Pancreas (tissue), 10 donors: ENCODE measurements around the gene PCBP4. TPM values are rescaled to one million over a fixed set of nuclear protein-coding genes. Genes with fewer than 3 reads are reported as not detected.
A peak's percentile ranks its signal among the peaks of the same experiment; 100 is the strongest.

Experiments
- ATAC-seq, 4 donors: fragments of 200-7000 bp; cut with Tn5 transposase; one replicate each; pipeline versions ENCODE4 v1.8.0 to v1.9.1; 2020; ENCODE audit warnings: mild to moderate bottlenecking in 4 of 4, moderate library complexity in 4 of 4
- DNase-seq, 6 donors: peaks; one replicate each; pipeline ENCODE4 v3.0.0-alpha.2; 2020
- FAIRE-seq: peaks from 2 replicates; lab custom pipeline; 2012; peaks lifted over from hg19 to GRCh38; lab: Jason Lieb, UNC
- H3K27ac ChIP-seq, 4 donors: fragments of 200-600 bp; sonication (generic); 1 replicate in 3 of 4; 2 replicates in 1 of 4; pipeline versions ENCODE4 v1.5.0 to v1.8.0; 2020
- H3K27me3 ChIP-seq, 4 donors: fragments of 200-600 bp; one replicate each; pipeline ENCODE4 v1.8.0; 2021
- H3K36me3 ChIP-seq, 3 donors: fragments of 200-600 bp; sonication (generic) in 1 of 3; one replicate each; pipeline versions ENCODE4 v1.5.0 to v1.8.0; 2020 to 2021
- H3K4me1 ChIP-seq, 3 donors: fragments of 200-600 bp; one replicate each; pipeline ENCODE4 v1.8.0; 2021
- H3K4me3 ChIP-seq, 4 donors: fragments of 200-600 bp; sonication (generic) in 2 of 4; one replicate each; pipeline versions ENCODE4 v1.5.0 to v1.8.0; 2020 to 2021
- H3K9me3 ChIP-seq, 4 donors: fragments of 200-600 bp; one replicate each; pipeline ENCODE4 v1.8.0; 2021
- CTCF ChIP-seq, 4 donors: fragments of 200-600 bp; sonication (generic) in 3 of 4; IDR thresholded peaks; one replicate each; pipeline versions ENCODE4 v1.5.0 to v1.8.0; 2021; ENCODE audit warnings: antibody characterized with exemption in 4 of 4
- WGBS, 2 donors: extraction: QIAGEN DNeasy Blood & Tissue Kit; methylation state at CpG; one replicate each; pipeline ENCODE4 v1.1.7; 2013; 5-methylcytosine and 5-hydroxymethylcytosine counted together
- intact Hi-C, 3 donors: fragments of 100-400 bp; cut with DNase I; formaldehyde crosslinking; loops; one replicate each; pipeline versions ENCODE4 v1.11.1 to v1.14.2; 2022
- polyA plus RNA-seq, 2 donors: library from polyadenylated mRNA; stranded (reverse); fragments of 200-250 nt; gene quantifications; one replicate each; pipeline ENCODE4 v1.2.3, GENCODE V29; 2013
- total RNA-seq, 6 donors: library from RNA; stranded (reverse); fragmentation: NEBNext Ultra II Directional in 4 of 6; extraction: Animal tissue kit (Norgen Biotek cat#: 25700) in 4 of 6; gene quantifications; one replicate each; pipeline versions ENCODE4 v1.2.1 to v1.2.4, GENCODE V29; 2021 to 2023
- donor health status: healthy with polysubstance abuse.
- donor health status: DM: no; HTN: no; CAD: no; lungs with moderate emphysema.
- donor health status: DM: no; HTN: no; CAD: no.
- donor health status: control.
- donor health status: control.
- donor health status: Bipolar disorder and iron deficiency.
- donor health status: DM: yes; HTN: yes; CAD: no.
- donor health status: DM: no; HTN: no; CAD: no.
- donor health status: DM: no; HTN: no; CAD: no.
- donor health status: DM: yes; HTN: yes; CAD: no.

The PCBP4 gene
- total and polyA plus RNA-seq, 8 donors, result 10.7 to 55.2 (median 17.4) TPM

DNA sequence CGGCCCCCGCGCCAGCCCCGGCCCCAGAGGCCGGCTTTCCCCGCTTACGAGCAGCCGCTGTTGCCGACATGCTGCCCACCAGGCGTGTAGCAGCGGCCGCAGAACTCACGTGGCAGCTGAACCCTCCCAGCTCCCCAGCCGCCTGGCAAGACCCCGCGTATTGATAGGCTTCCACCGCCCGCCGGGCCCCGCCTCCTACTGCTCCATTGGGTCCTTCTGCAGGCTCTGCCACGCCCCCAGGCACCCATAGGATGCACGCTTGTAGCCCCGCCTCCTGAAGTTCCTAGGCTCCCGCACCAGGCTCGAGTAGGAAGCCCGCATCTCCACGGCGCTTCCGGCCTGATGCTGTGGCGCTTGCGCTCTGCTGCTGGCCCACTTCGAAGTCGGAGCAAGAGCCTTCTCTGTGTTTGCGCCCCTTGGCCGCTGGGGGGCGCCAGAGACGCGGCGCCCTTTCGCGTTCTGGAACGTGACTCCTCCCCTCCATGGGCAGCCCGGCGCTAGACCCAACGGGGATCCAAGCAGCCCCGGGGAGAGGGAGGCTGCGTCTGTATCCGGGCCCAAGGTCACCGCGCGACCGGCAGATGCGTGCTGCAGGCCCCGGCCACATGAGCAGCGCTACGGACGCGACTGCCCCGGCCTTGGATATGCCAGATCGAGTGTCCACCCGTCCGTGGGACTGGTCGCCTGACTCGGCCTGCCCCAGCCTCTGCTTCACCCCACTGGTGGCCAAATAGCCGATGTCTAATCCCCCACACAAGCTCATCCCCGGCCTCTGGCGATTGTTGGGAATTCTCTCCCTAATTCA is 25.3 kb downstream of the PCBP4 start, which contains the start of the genes PARP3 and RRP9:
TSS of gene PARP3 (plus strand) at position 566 of the 805 bp plus-strand sequence. CDS start 993 bp downstream, outside the sequence.
TSS of gene RRP9 (minus strand) at position 107 of the 805 bp plus-strand sequence. CDS start at position 70, 37 bp downstream.
- peak; percentile 98 for FAIRE-seq
- intact Hi-C loops, result loop anchor here in 1 of 3 donors (10.0 kb wide), 1 partner anchor 183 kb away; no protein-coding TSS in a partner anchor

DNA sequence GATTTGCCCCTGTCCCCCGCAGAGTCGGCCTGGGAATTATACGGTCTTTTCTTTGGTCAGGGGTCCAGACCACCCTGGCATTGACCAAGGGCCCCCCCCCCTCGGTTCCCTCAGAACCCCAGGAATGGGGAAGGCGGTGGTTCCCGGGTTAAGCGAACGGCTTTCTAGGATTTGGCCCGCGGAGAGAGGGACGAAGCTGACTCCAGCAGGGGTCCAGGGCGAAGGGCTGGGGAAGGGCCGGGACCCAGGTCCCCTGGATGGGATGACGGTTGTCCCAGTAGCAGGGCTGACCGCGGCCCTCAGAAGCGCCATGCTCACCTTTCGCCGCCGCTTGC is 25.8 kb downstream of the PCBP4 start:
- intact Hi-C loops, result loop anchor here in 1 of 3 donors (10.0 kb wide), 1 partner anchor 183 kb away; no protein-coding TSS in a partner anchor
- no peak for TF ChIP-seq CTCF (IDR thresholded peaks at IDR 0.05)
- no peak for FAIRE-seq
- peaks cover 0 to 8% (median 5%) of the 10 kb centered on the region in 3 donors for H3K36me3 ChIP-seq
- H3K4me3 ChIP-seq, result peak overlapping the region; percentile 52 to 94 (median 64)
- ATAC-seq, result no peak
- H3K27me3 ChIP-seq, result no peaks in the 10 kb centered on the region
- no peaks in the 10 kb centered on the region for H3K9me3 ChIP-seq
- H3K4me1 ChIP-seq, result peaks cover 0 to 18% (median 5%) of the 10 kb centered on the region in 3 donors
- H3K27ac ChIP-seq, result peak overlapping the region in 1 of 4 donors; percentile 27
- 0 to 1% methylated on average over 16 to 20 of the region's 20 CpGs for WGBS, 2 donors
- no peak for DNase-seq

More for the DNA sequence above, 25.3 kb downstream of the PCBP4 start, which contains the start of the genes PARP3 and RRP9:
- Histone ChIP-seq H3K27me3 (no peaks in the 10 kb centered on the region), H3K36me3 (peaks cover 0 to 4% (median 3%) of the 10 kb centered on the region in 3 donors), H3K27ac (peak within 1 kb of the TSS; percentile 40 to 83 (median 71)), H3K4me3 (peak within 1 kb of the TSS; percentile 52 to 94 (median 64)), H3K9me3 (no peaks in the 10 kb centered on the region), H3K4me1 (peaks cover 0 to 18% (median 5%) of the 10 kb centered on the region in 3 donors)
- 1% methylated on average over 67 of the region's 67 CpGs for WGBS, 2 donors
- peak; percentile 100 for TF ChIP-seq CTCF (IDR thresholded peaks at IDR 0.05)
- ATAC-seq (peak; percentile 95 to 97 (median 96)), DNase-seq (peak; percentile 96 to 100 (median 100))

DNA sequence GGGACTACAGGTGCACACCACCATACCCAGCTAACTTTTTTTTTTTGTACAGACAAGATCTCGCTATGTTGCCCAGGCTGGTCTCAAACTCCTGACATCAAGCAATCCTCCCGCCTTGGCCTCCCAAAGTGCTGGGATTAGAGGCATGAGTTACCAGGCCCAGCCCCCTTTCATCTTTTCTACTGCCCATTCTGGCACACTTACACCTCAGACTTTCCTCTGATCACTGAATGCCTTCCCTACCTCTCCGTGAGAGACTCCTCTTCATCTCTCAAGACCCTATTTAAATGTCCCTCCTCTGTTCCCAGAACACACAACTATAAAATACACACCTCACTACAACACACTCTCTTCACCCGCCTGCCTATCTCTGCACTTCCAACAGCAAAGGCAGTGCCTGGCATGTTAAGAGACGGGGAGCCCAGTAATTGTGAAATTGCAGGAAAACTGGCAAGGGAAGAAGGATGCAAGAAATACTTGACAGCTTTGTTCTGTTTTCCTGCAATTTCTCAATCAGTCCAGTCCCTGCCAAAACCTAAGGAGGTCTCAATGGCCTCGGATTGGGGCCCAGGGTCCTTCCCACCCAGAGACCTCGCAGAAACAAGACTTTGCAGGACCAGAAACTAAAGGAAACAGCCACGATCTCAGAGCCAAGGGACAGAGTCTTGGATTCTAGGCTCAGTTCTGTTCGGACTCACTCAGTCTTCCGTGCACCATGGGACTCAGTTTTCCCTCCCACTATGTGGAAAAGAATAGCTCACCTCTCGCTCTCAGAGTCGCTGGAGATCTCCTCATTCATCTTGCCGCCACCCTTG is 26.4 kb downstream of the PCBP4 start:
- H3K27me3 ChIP-seq, result no peaks in the 10 kb centered on the region
- FAIRE-seq (no peak), DNase-seq (no peak), ATAC-seq (no peak)
- 33 to 34% methylated on average over 13 of the region's 13 CpGs for WGBS, 2 donors
- intact Hi-C loops, result loop anchor here in 1 of 3 donors (10.0 kb wide), 1 partner anchor 184 kb away; no protein-coding TSS in a partner anchor
- peaks cover 0 to 14% (median 5%) of the 10 kb centered on the region in 3 donors for H3K36me3 ChIP-seq
- H3K4me3 ChIP-seq, result peak overlapping the region; percentile 52 to 94 (median 64)
- H3K9me3 ChIP-seq, result no peaks in the 10 kb centered on the region
- peaks cover 0 to 18% (median 5%) of the 10 kb centered on the region in 3 donors for H3K4me1 ChIP-seq
- TF ChIP-seq CTCF (IDR thresholded peaks at IDR 0.05), result no peak
- no peak overlapping the region for H3K27ac ChIP-seq

DNA sequence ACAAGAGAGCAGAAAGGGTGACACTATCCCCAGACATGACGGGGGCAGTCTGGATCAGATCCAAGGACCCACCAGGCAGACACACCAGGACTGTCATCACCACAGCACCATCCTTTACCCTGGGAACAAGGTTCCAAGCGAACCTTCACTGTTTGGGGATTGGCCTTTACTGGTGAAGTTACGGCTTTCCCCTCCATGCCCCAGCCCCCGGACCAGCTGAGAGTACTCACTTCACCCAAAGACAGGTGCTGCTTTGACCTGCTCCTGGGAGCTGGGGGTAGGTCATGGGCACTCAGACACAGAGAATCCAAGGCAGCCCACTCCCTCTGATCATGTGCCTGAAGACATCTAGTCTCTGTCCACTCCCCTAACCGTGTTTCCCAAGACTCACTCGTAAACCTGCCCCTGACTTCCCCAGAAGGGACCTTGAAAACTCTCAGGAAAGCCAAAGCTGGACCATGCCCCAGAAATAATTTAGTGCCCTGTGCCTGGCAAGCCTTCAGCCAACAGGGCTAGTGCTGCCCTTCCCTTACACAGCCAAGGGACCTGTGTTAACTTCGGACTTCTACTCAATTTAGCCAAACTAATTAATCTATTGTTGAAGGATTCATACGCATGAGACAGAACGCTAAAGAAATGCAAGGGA is 28.4 kb downstream of the PCBP4 start:
- H3K4me3 ChIP-seq, result no peak overlapping the region
- FAIRE-seq (no peak), ATAC-seq (no peak), DNase-seq (peak in 1 of 6 donors; percentile 20)
- intact Hi-C loops, result no loop called here
- H3K27me3 ChIP-seq, result no peaks in the 10 kb centered on the region
- H3K36me3 ChIP-seq, result peaks cover 0 to 32% (median 11%) of the 10 kb centered on the region in 3 donors
- 80 to 82% methylated on average over 9 of the region's 9 CpGs for WGBS, 2 donors
- H3K4me1 ChIP-seq, result peaks cover 0 to 18% (median 5%) of the 10 kb centered on the region in 3 donors
- no peaks in the 10 kb centered on the region for H3K9me3 ChIP-seq
- no peak for TF ChIP-seq CTCF (IDR thresholded peaks at IDR 0.05)
- H3K27ac ChIP-seq, result no peak overlapping the region
